IMR-90 (cell line): ENCODE measurements around the gene MGST2. TPM values are rescaled to one million over a fixed set of nuclear protein-coding genes. Genes with fewer than 3 reads are reported as not detected.

Source experiments
- ATAC-seq: fragments of 200-7000 bp; cut with Tn5 transposase; 2 replicates; pipeline ENCODE4 v1.9.1; 2020; ENCODE audit warnings: low read depth, mild to moderate bottlenecking, moderate library complexity
- BruUV-seq: library from RNA; stranded (reverse); fragments of 400-500 nt; replicated peaks from 2 replicates; lab custom pipeline; 2021; lab: Mats Ljungman, UMichigan
- CTCF ChIA-PET: fragments of 300-600 bp; formaldehyde crosslinking; extraction: SDS; loops from one replicate; lab custom pipeline; 2021; ENCODE audit warnings: antibody characterized with exemption; lab: Yijun Ruan, JAX
- POLR2A ChIA-PET: fragments of 300-600 bp; sonication (Branson Sonifier 250); formaldehyde crosslinking; loops from one replicate; lab custom pipeline; 2022; ENCODE audit warnings: antibody characterized with exemption; ENCODE audit not compliant: unreplicated experiment; lab: Charles Lee
- DNase-seq: peaks from one replicate; pipeline ENCODE4 v3.0.0; 2013
- H2AFZ ChIP-seq: replicated peaks from 2 replicates; pipeline ENCODE3; 2013; ENCODE audit warnings: low read length, mild to moderate bottlenecking; ENCODE audit not compliant: poor library complexity
- H2AK5ac ChIP-seq: 2 replicates; pipeline ENCODE4 v1.6.1; 2013; ENCODE audit warnings: low read depth, low read length, inconsistent platforms
- H2AK9ac ChIP-seq: replicated peaks from 2 replicates; pipeline ENCODE3; 2013; ENCODE audit warnings: mild to moderate bottlenecking, low read depth, low read length, moderate library complexity; ENCODE audit not compliant: poor library complexity
- H2BK120ac ChIP-seq: 2 replicates; pipeline ENCODE4 v1.6.1; 2013; ENCODE audit warnings: low read depth, low read length, inconsistent platforms
- H2BK15ac ChIP-seq: 3 replicates; pipeline ENCODE4 v1.6.1; 2013; ENCODE audit warnings: low read depth, low read length, inconsistent platforms
- H2BK20ac ChIP-seq: 2 replicates; pipeline ENCODE4 v1.6.1; 2013; ENCODE audit warnings: low read depth, mild to moderate bottlenecking, inconsistent platforms, low read length, moderate library complexity
- H2BK5ac ChIP-seq: 2 replicates; pipeline ENCODE4 v1.6.1; 2013; ENCODE audit warnings: mild to moderate bottlenecking, low read depth, low read length, inconsistent platforms; ENCODE audit not compliant: poor library complexity, severe bottlenecking
- H3K14ac ChIP-seq: replicated peaks from 2 replicates; pipeline ENCODE4 v1.6.1; 2013; ENCODE audit warnings: low read depth, low read length, inconsistent platforms
- H3K18ac ChIP-seq: 2 replicates; pipeline ENCODE4 v1.6.1; 2013; ENCODE audit warnings: low read depth, low read length, control low read depth
- H3K23ac ChIP-seq: 2 replicates; pipeline ENCODE4 v1.6.1; 2013; ENCODE audit warnings: low read depth, low read length, inconsistent platforms
- H3K27ac ChIP-seq: 2 replicates; pipeline ENCODE4 v1.5.1; 2013; ENCODE audit warnings: mild to moderate bottlenecking, control low read depth, low read length; ENCODE audit not compliant: insufficient read depth
- H3K27me3 ChIP-seq: 2 replicates; pipeline ENCODE4 v1.6.1; 2013; ENCODE audit warnings: low read length; ENCODE audit not compliant: control insufficient read depth, insufficient read depth
- H3K36me3 ChIP-seq: 2 replicates; pipeline ENCODE4 v1.6.1; 2013; ENCODE audit warnings: low read length, mixed read lengths; ENCODE audit not compliant: control insufficient read depth, insufficient read depth
- H3K4ac ChIP-seq: 2 replicates; pipeline ENCODE4 v1.6.1; 2013; ENCODE audit warnings: low read depth, low read length, inconsistent platforms
- H3K4me1 ChIP-seq: 2 replicates; pipeline ENCODE4 v1.6.1; 2013; ENCODE audit warnings: low read length, mixed read lengths; ENCODE audit not compliant: control insufficient read depth, insufficient read depth
- H3K4me2 ChIP-seq: 2 replicates; pipeline ENCODE4 v1.6.1; 2013; ENCODE audit warnings: low read depth, mild to moderate bottlenecking, control low read depth, low read length, moderate library complexity
- H3K4me3 ChIP-seq: 2 replicates; pipeline ENCODE4 v1.5.1; 2013; ENCODE audit warnings: low read depth, mild to moderate bottlenecking, control low read depth, low read length, moderate library complexity; ENCODE audit not compliant: insufficient read depth
- H3K56ac ChIP-seq: 2 replicates; pipeline ENCODE4 v1.6.1; 2013; ENCODE audit warnings: low read length, inconsistent platforms; ENCODE audit not compliant: insufficient read depth; ENCODE audit errors: extremely low read depth
- H3K79me1 ChIP-seq, 2 experiments: 2 replicates each; pipeline ENCODE4 v1.6.1; 2013; ENCODE audit warnings: low read length in 2 of 2, inconsistent platforms in 1 of 2, low read depth in 1 of 2
- H3K9ac ChIP-seq: 2 replicates; pipeline ENCODE4 v1.6.1; 2013; ENCODE audit warnings: low read depth, low read length, control low read depth
- H3K9me1 ChIP-seq: 2 replicates; pipeline ENCODE4 v1.6.1; 2013; ENCODE audit warnings: low read length, inconsistent platforms; ENCODE audit not compliant: insufficient read depth
- H3K9me3 ChIP-seq: 2 replicates; pipeline ENCODE4 v1.6.1; 2013; ENCODE audit warnings: low read length; ENCODE audit not compliant: control insufficient read depth, insufficient read depth
- H4K20me1 ChIP-seq: 2 replicates; pipeline ENCODE4 v1.6.1; 2013; ENCODE audit warnings: low read length, inconsistent platforms; ENCODE audit not compliant: insufficient read depth
- H4K5ac ChIP-seq: 2 replicates; pipeline ENCODE4 v1.6.1; 2013; ENCODE audit warnings: mild to moderate bottlenecking, low read depth, low read length, control low read depth
- H4K8ac ChIP-seq, 2 experiments: 2 replicates each; pipeline ENCODE4 v1.6.1; 2013; ENCODE audit warnings: low read depth in 2 of 2, low read length in 2 of 2, control low read depth in 1 of 2, inconsistent platforms in 1 of 2
- H4K91ac ChIP-seq: 2 replicates; pipeline ENCODE4 v1.6.1; 2013; ENCODE audit warnings: low read depth, low read length, inconsistent platforms; ENCODE audit not compliant: insufficient read depth
- BHLHE40 ChIP-seq: fragments of 150-350 bp; IDR thresholded peaks from 2 replicates; pipeline ENCODE4 v1.6.1; 2016; ENCODE audit warnings: mild to moderate bottlenecking, low read depth, low read length
- CEBPB ChIP-seq: IDR thresholded peaks from 2 replicates; pipeline ENCODE4 v1.6.1; 2012; ENCODE audit warnings: low read depth, low read length, improper control_type of control experiment
- MAFK ChIP-seq: IDR thresholded peaks from 2 replicates; pipeline ENCODE4 v1.6.1; 2012; ENCODE audit warnings: low read depth, low read length, improper control_type of control experiment
- MAZ ChIP-seq: IDR thresholded peaks from 2 replicates; pipeline ENCODE4 v1.6.1; 2012; ENCODE audit warnings: low read depth, mild to moderate bottlenecking, low read length, improper control_type of control experiment, moderate library complexity, borderline replicate concordance
- NFE2L2 ChIP-seq: fragments of 150-350 bp; IDR thresholded peaks from 2 replicates; pipeline ENCODE4 v1.6.1; 2016; ENCODE audit warnings: low read depth, mild to moderate bottlenecking, low read length
- POLR2A ChIP-seq: IDR thresholded peaks from 2 replicates; pipeline ENCODE4 v1.6.1; 2012; ENCODE audit warnings: mild to moderate bottlenecking, low read depth, low read length
- RCOR1 ChIP-seq: IDR thresholded peaks from 2 replicates; pipeline ENCODE4 v1.6.1; 2012; ENCODE audit warnings: mild to moderate bottlenecking, low read length, improper control_type of control experiment; ENCODE audit not compliant: insufficient replicate concordance
- SMC3 ChIP-seq: fragments of 150-350 bp; IDR thresholded peaks from 2 replicates; pipeline ENCODE4 v1.6.1; 2016; ENCODE audit warnings: low read depth, mild to moderate bottlenecking, antibody characterized with exemption, low read length, moderate library complexity
- WGBS, 2 experiments: methylation state at CpG; one replicate each; pipeline versions ENCODE4 v1.1.5 to v1.1.7; 2013; ENCODE audit warnings: missing lambda C conversion rate in 2 of 2; ENCODE audit not compliant: insufficient read length in 1 of 2; ENCODE audit errors: extremely low coverage in 2 of 2; 5-methylcytosine and 5-hydroxymethylcytosine counted together
- dilution Hi-C: fragments of 300-500 bp; cut with HindIII; formaldehyde crosslinking; loops from one replicate; pipeline ENCODE4 v1.14.3; 2018; ENCODE audit warnings: low sequenced_read_pairs; ENCODE audit not compliant: unreplicated experiment
- in situ Hi-C: fragments of 300-500 bp; cut with MboI; formaldehyde crosslinking; loops from 3 replicates; pipeline ENCODE4 v1.14.3; 2019; ENCODE audit warnings: low sequenced_read_pairs, inconsistent platforms, mixed read lengths
- intact Hi-C: fragments of 100-400 bp; cut with micrococcal nuclease; formaldehyde crosslinking; loops from 2 replicates; pipeline ENCODE4 v1.10.0; 2022
- polyA plus RNA-seq, 3 experiments: library from polyadenylated mRNA; depleted of rRNA; stranded (reverse); fragments of >200 nt; gene quantifications; 2 replicates each; pipeline ENCODE4 v1.2.3, GENCODE V29; 2012; ENCODE audit warnings: low replicate concordance in 1 of 3
- total RNA-seq: library from RNA; depleted of rRNA; stranded (reverse); fragments of >200 nt; gene quantifications from 2 replicates; pipeline ENCODE4 v1.2.3, GENCODE V29; 2012

MGST2 gene
- total and polyA plus RNA-seq, 2 of the 4 experiments (the other 2 are of a cell fraction) = 4.8 to 10.5 TPM

DNA sequence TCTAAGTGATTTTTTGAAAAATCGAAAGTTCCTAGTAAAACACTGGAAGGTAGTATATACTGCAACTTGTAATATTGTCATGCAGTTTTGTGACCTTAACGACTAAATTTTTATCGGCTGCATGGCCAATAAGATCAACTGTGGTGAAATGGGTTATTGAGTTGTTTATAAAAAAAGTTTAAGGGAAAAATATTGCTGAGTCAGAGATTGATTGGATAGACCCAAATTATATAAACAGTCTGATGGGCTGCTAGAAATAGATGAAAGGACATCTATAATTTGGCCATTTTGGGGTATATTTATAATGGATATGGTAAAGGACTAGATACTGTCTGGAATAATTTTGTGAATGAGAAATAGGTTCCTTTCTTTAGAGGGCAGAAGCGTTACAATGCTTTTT lies 56.2 kb downstream of the MGST2 start:
- no peak overlapping the region for H4K5ac ChIP-seq
- H3K18ac ChIP-seq = no peak overlapping the region
- H4K91ac ChIP-seq = no peak overlapping the region
- ATAC-seq (no peak), DNase-seq (no peak)
- no peak overlapping the region for H2BK5ac ChIP-seq
- in situ Hi-C loops = no loop called here
- no peak overlapping the region for H3K56ac ChIP-seq
- H3K4me3 ChIP-seq = no peak overlapping the region
- H3K23ac ChIP-seq = no peak overlapping the region
- H3K9ac ChIP-seq = no peak overlapping the region
- dilution Hi-C loops = no loop called here
- no peak overlapping the region for H3K4ac ChIP-seq
- H4K20me1 ChIP-seq = no peaks in the 10 kb centered on the region
- H3K27me3 ChIP-seq = no peaks in the 10 kb centered on the region
- no peaks in the 10 kb centered on the region for H3K9me3 ChIP-seq
- H2AK5ac ChIP-seq = no peak overlapping the region
- H4K8ac ChIP-seq = no peak overlapping the region
- no TSS peak for BruUV-seq
- 40% methylated on average over 1 of the region's 4 CpGs; no CpG with 5 or more reads in 1 of the 2 experiments for WGBS, 2 experiments
- no peak overlapping the region for H2BK20ac ChIP-seq
- H3K9me1 ChIP-seq = peaks cover 3% of the 10 kb centered on the region; the same call in 1 of the 2 replicates
- no peak overlapping the region for H2BK120ac ChIP-seq
- H2AK9ac ChIP-seq = no peak overlapping the region
- intact Hi-C loops = no loop called here
- H3K4me1 ChIP-seq = no peaks in the 10 kb centered on the region
- H3K36me3 ChIP-seq = peaks cover 12% of the 10 kb centered on the region
- TF ChIP-seq MAZ (no peak), NFE2L2 (0 out of 2 replicates have a peak, but pooled peaks have one; percentile 14), POLR2A (no peak), BHLHE40 (no peak), MAFK (peak; percentile 88), SMC3 (no peak), CEBPB (no peak), RCOR1 (no peak)
- no peak overlapping the region for H2BK15ac ChIP-seq
- no peaks in the 10 kb centered on the region for H3K79me1 ChIP-seq
- H2AFZ ChIP-seq = no peak overlapping the region
- POLR2A ChIA-PET = no interaction called here
- CTCF ChIA-PET = no interaction called here
- H3K4me2 ChIP-seq = no peak overlapping the region
- no peak overlapping the region for H3K14ac ChIP-seq
- no peak overlapping the region for H3K27ac ChIP-seq
